ENCODE data around the gene MAP10.

MAP10 gene

DNA sequence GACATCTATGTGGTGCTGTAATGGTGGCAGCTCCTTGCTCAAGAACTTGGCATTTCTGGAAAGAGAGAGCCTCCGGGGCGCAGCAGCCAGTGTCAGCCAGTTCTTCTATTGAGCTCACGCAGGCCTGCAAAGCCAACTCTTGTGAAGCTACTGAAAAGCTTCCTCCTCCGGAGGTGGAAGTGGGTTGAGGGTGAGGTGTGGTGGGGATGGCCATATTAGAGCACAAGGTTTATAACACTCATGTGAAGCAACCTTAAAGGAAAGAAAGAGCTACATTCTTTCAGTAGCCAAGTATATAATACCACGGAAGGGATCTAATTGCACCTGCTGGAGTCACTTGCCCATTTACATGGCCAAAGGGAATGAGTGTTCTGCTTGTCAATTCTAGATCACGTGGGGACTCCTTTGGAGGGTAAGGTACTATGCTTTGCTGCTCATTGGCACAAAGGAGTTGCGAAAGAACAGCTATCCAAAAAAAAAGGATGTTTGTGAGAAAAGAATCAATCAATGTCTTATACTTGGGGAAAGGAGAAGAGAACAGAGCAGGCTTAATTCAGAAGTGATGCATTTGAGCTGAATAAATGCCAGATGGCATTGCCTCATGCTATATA lies 18.3 kb upstream of the MAP10 start:
- H3K27ac Mint-ChIP-seq: no peak overlapping the region
- H3K36me3 Mint-ChIP-seq: no peaks in the 10 kb centered on the region
- DNase-seq: no peak
- no peaks in the 10 kb centered on the region for H3K27me3 Mint-ChIP-seq
- no peaks in the 10 kb centered on the region for H3K9me3 Mint-ChIP-seq
- no peak for ATAC-seq (replicated peaks)
- H3K4me3 Mint-ChIP-seq: no peak overlapping the region
- no peaks in the 10 kb centered on the region for H3K4me1 Mint-ChIP-seq

DNA sequence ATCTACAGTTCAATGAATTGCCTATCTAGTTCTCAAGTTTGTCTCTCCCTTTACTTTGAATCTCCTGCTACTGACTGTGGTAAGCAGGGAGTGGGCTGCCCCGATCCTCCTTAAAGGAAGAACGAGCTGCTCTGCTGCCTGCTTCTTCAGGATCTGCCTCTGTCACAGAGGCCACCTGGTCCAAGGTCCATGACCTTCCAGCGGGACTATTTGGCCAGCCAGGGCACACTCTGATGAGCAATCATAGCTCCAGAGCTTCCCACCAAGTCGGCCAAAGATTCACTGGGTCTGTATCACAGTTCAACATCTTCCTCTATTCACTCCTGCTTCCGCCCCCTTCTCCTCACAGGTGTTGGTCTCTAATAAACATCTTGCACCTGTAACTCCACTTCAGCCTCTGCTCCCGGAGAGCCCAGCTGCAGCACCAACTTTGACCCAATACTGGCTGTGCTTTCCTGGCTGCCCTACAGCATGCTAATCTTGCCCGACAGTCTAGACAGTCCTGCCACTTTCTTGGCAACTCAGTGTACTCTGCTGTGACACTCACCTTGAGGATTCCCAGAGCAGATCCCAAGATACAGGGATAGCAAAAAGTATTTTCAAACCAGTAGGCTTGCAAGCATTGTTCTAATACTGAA lies 16.9 kb upstream of the MAP10 start:
- H3K4me1 Mint-ChIP-seq: peaks cover 0 to 3% of the 10 kb centered on the region in 2 donors
- no peak overlapping the region for H3K27ac Mint-ChIP-seq
- DNase-seq (no peak), ATAC-seq (replicated peaks) (no peak)
- H3K4me3 Mint-ChIP-seq: no peak overlapping the region
- no peaks in the 10 kb centered on the region for H3K9me3 Mint-ChIP-seq
- no peaks in the 10 kb centered on the region for H3K36me3 Mint-ChIP-seq
- H3K27me3 Mint-ChIP-seq: peaks cover 6% of the 10 kb centered on the region in 2 donors

DNA sequence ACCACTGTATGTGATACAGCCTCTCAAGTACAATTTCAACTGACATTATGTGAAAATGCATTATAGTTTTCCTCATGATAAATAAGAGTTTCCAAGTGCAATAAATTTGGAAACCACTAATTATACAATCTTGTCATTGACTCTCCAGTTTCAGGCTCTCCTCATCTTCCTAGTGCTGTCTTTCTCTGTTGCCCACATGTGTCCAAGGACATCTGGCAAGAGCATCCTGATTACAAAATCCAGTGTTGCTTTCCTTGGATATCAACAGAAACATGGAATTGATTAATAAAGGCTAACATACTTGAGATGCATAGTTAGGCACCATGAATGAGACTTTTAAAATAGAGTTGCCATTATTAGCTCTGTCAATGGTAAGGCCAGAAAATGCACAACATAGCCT lies 15.6 kb upstream of the MAP10 start:
- H3K4me3 Mint-ChIP-seq: no peak overlapping the region
- no peaks in the 10 kb centered on the region for H3K9me3 Mint-ChIP-seq
- H3K36me3 Mint-ChIP-seq: no peaks in the 10 kb centered on the region
- no peak for DNase-seq
- H3K27ac Mint-ChIP-seq: no peak overlapping the region
- no peak for ATAC-seq (replicated peaks)
- H3K4me1 Mint-ChIP-seq: peaks cover 0 to 4% of the 10 kb centered on the region in 2 donors
- peaks cover 6 to 16% of the 10 kb centered on the region in 2 donors for H3K27me3 Mint-ChIP-seq

DNA sequence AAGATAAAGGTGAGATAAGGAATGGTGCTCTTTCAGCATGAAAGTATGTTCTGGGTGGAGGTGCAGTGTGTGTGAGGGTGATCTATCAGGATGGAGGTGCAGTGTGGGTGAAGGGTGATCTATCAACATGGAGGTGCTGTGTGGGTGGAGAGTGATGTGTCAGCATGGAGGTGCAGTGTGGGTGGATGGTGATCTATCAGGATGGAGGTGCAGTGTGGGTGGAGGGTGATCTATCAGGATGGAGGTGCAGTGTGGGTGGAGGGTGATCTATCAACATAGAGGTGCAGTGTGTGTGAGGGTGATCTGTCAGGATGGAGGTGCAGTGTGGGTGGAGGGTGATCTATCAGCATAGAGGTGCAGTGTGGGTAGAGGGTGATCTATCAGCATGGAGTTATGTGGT lies 12.3 kb upstream of the MAP10 start:
- Mint-ChIP-seq H3K4me1 (peaks cover 0 to 4% of the 10 kb centered on the region in 2 donors), H3K36me3 (no peaks in the 10 kb centered on the region), H3K27ac (no peak overlapping the region), H3K4me3 (no peak overlapping the region), H3K9me3 (no peaks in the 10 kb centered on the region), H3K27me3 (peaks cover 6 to 17% of the 10 kb centered on the region in 2 donors)
- DNase-seq: no peak
- no peak for ATAC-seq (replicated peaks)

DNA sequence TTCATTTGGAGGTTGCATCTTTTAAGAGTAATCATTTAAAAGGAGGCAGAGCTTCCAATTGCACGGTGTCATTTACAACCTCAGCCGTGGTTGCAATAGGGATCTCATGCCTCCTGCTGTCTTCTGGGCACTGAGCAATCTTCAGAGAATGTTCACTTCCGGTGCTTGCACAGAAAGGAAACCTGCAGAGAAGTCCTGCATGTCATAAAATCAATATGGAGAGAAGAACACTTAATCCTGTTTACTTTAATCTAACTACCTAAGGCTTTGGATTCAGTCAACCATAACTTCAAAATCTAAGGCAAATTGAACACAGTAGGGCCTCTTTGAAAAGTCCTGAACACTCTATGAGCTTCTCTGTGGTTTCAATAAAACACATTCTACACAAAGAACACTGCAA lies 11.3 kb upstream of the MAP10 start:
- no peak for DNase-seq

DNA sequence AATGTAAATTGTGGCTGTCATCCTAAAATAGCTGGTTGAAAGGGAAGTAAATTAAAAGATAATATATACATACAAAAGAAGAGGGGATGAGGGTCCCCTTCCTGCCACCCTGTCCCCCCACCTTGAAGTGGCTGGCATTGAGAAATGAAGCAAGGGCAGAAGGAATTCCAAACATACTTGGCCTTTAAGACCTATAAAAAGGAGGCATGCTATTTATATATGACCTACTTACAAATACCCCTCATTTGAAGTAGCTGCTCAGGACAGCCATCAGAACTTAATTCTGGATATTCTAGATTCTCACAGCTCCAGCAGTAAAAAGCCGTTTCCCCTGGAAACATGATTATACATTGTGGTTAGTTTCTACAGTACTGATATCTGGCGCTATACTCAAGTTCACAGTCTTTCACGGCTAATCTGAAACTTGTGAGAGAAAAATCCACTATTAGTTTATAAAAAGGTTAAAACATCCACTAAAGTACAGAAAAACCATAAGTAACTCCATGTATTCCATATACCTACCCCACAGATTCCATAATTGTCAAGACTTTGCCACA lies 9.6 kb upstream of the MAP10 start:
- no peak for DNase-seq
- no peak overlapping the region for H3K4me3 Mint-ChIP-seq
- no peak overlapping the region for H3K27ac Mint-ChIP-seq
- no peaks in the 10 kb centered on the region for H3K9me3 Mint-ChIP-seq
- no peak for ATAC-seq (replicated peaks)
- no peaks in the 10 kb centered on the region for H3K36me3 Mint-ChIP-seq
- H3K27me3 Mint-ChIP-seq: peaks cover 6 to 21% of the 10 kb centered on the region in 2 donors
- peaks cover 0 to 4% of the 10 kb centered on the region in 2 donors for H3K4me1 Mint-ChIP-seq

More for the DNA sequence above, 11.3 kb upstream of the MAP10 start:
- peaks cover 0 to 4% of the 10 kb centered on the region in 2 donors for H3K4me1 Mint-ChIP-seq
- no peak for ATAC-seq (replicated peaks)
- H3K4me3 Mint-ChIP-seq: no peak overlapping the region
- H3K9me3 Mint-ChIP-seq: no peaks in the 10 kb centered on the region
- peaks cover 6 to 17% of the 10 kb centered on the region in 2 donors for H3K27me3 Mint-ChIP-seq
- H3K36me3 Mint-ChIP-seq: no peaks in the 10 kb centered on the region
- H3K27ac Mint-ChIP-seq: no peak overlapping the region

DNA sequence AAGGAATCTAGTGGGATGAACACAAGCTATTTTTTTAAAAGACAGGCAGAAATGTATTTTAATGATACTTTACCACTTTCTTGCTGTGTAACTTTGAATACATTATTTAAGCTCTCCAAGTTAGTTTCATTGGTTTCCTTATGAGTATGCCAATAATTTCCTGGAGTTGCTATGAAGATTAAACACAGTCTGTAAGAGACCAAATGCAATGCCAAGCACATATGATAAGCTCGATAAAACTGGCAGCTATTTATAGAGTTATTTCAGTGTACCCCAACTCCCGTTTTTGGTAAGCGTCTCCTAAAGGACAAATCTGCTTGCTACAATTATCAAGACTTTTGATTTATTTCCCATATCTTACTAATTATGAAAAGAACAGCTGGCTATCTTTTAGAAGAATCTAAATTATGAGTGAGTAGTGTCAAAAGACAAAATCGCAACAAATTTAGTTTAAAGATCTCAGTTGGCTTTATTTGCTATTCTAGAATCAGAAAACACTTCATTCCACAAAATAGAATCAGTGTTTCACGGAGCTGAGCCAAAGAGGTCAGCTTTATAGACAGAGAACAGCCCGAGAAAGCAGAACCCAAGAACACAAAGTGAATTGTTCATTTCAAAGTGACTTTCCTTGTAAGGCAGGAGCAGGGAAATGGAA lies 7.2 kb upstream of the MAP10 start:
- Mint-ChIP-seq H3K9me3 (no peaks in the 10 kb centered on the region), H3K27me3 (peaks cover 13 to 19% of the 10 kb centered on the region in 2 donors), H3K36me3 (no peaks in the 10 kb centered on the region), H3K4me3 (no peak overlapping the region), H3K4me1 (peaks cover 0 to 2% of the 10 kb centered on the region in 2 donors), H3K27ac (no peak overlapping the region)
- no peak for ATAC-seq (replicated peaks)
- DNase-seq: no peak

DNA sequence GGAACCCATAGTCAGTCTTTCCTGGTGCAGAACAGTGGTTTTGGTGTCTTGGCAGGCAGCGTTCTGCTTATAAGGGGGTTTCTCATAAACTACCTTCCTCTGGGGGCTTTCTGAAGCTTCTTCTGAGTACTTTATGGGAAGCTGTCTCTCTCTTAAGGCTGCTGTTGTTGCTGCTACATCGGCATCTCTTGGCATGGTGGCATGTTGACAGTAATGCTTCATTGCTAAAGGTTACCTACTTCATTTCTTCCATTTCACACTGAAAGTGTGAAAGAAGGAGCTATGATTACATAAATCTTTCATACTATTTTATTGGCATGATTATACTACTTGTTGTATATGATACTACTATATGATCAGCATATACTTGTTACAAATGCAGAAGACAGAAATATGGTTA lies 6.3 kb upstream of the MAP10 start:
- no peak overlapping the region for H3K4me3 Mint-ChIP-seq
- no peak for DNase-seq
- no peaks in the 10 kb centered on the region for H3K36me3 Mint-ChIP-seq
- no peak overlapping the region for H3K27ac Mint-ChIP-seq
- H3K27me3 Mint-ChIP-seq: peaks cover 10 to 13% of the 10 kb centered on the region in 2 donors
- H3K9me3 Mint-ChIP-seq: no peaks in the 10 kb centered on the region
- H3K4me1 Mint-ChIP-seq: no peaks in the 10 kb centered on the region
- no peak for ATAC-seq (replicated peaks)

DNA sequence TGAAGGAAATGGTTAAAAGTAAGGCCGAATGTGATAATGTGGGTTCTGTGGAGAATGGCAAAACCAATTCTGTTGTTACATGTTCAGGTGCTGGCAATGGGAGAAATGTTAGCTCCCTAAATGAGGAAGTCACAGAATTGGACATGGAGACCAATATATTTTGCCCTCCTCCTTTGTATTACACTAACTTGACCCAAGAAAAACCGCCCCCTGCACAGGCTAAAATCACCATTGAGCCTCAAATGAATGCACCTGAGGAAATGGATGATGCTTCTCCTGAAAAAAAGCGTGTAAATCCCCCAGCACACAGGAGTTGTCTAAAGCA lies 932 bp downstream of the MAP10 start:
- no peak for ATAC-seq (replicated peaks)
- Mint-ChIP-seq H3K27me3 (peaks cover 0 to 14% of the 10 kb centered on the region in 2 donors), H3K9me3 (peaks cover 4 to 12% of the 10 kb centered on the region in 2 donors), H3K4me1 (peaks cover 11 to 17% of the 10 kb centered on the region in 2 donors), H3K36me3 (peaks cover 6% of the 10 kb centered on the region in 2 donors), H3K4me3 (peak overlapping the region; percentile 96 to 98), H3K27ac (peak overlapping the region; percentile 98)
- DNase-seq: no peak

DNA sequence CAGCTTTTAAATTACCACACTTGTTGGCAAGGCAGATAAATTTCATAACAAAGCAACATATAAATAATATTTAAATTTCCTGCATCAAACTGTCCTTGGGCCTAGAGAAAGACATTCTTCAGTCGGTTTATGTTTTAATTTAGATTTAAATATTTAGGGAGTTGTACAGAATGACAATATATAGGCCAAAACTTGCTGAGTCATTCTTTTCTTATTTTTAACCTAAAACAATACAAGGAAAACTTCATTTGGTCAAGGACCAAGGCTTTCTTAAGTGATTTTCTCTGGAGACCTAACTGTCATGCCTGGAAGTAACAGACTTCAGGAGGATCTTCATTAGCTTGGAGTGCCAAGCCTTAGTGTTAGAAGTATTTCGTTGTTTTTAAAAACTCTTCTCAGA lies 5.6 kb downstream of the MAP10 start:
- no peak for DNase-seq
- no peak overlapping the region for H3K4me3 Mint-ChIP-seq
- ATAC-seq (replicated peaks): no peak
- H3K36me3 Mint-ChIP-seq: peaks cover 6 to 8% of the 10 kb centered on the region in 2 donors
- no peak overlapping the region for H3K27ac Mint-ChIP-seq
- peaks cover 8 to 10% of the 10 kb centered on the region in 2 donors for H3K9me3 Mint-ChIP-seq
- peaks cover 5 to 8% of the 10 kb centered on the region in 2 donors for H3K4me1 Mint-ChIP-seq
- no peaks in the 10 kb centered on the region for H3K27me3 Mint-ChIP-seq

DNA sequence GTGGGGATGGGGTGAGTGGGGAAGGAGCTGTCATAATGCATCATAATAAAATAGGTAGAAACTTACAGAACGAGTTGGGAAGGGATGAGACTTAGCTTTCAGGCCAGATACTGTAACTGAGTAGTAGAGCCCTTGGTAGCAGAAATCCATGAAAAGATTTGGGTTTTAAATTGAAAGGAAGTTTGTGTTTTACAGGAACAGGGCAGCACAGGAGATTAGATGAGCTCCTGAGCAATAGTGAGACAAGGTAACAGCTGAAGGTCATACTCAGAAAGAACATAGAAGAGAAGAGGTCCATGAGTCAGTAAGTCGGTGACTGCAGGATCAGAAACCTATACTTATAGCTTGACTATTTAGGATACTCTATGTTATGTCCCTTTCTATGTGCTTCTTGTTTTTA lies 7.3 kb downstream of the MAP10 start:
- no peak for DNase-seq
- Mint-ChIP-seq H3K27ac (no peak overlapping the region), H3K27me3 (no peaks in the 10 kb centered on the region), H3K36me3 (peaks cover 0 to 3% of the 10 kb centered on the region in 2 donors), H3K4me3 (no peak overlapping the region), H3K4me1 (no peaks in the 10 kb centered on the region), H3K9me3 (peaks cover 4 to 6% of the 10 kb centered on the region in 2 donors)
- no peak for ATAC-seq (replicated peaks)

DNA sequence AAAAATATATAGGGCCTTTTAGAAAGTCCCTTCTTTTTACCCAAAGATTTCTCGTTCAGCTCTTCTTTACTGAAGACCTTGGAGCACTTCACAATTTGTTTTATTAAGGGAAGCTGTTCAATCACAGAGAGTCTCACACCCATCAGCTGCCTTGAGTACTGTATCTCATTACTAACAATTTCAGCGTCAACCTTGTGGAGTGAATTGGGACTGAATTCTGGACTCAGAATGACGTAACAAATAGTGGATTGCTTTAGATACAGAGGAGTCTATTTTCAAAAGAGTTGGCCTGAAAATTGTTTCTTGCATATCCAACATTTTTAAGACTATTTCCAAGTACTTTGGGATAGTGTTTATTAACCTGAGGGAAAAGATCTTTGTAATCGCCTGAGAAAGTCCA lies 7.9 kb downstream of the MAP10 start:
- no peak for ATAC-seq (replicated peaks)
- H3K4me1 Mint-ChIP-seq: no peaks in the 10 kb centered on the region
- H3K27ac Mint-ChIP-seq: no peak overlapping the region
- peaks cover 4% of the 10 kb centered on the region in 2 donors for H3K9me3 Mint-ChIP-seq
- peaks cover 0 to 3% of the 10 kb centered on the region in 2 donors for H3K36me3 Mint-ChIP-seq
- no peak for DNase-seq
- H3K4me3 Mint-ChIP-seq: no peak overlapping the region
- no peaks in the 10 kb centered on the region for H3K27me3 Mint-ChIP-seq

DNA sequence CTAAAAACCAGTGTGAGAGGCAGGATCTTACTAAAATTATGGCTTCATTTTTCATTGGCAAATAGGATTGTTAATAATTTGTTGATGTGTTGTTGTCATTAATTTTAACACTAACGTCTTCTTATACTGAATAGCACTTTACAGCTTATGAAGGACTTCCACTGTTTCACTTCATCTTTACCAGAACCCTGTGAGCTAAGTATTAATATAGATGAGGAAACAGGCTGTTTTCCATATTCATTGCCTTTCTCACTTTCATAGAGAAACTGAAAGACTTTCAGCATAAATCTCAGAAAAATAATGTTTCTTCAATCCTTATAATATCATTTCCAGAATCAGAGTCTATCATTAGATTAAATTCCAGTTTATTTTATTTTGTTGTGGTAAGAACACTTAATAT lies 8.5 kb downstream of the MAP10 start:
- peaks cover 4% of the 10 kb centered on the region in 2 donors for H3K9me3 Mint-ChIP-seq
- H3K4me1 Mint-ChIP-seq: no peaks in the 10 kb centered on the region
- H3K27ac Mint-ChIP-seq: no peak overlapping the region
- ATAC-seq (replicated peaks) (no peak), DNase-seq (no peak)
- no peaks in the 10 kb centered on the region for H3K27me3 Mint-ChIP-seq
- H3K4me3 Mint-ChIP-seq: no peak overlapping the region
- peaks cover 0 to 3% of the 10 kb centered on the region in 2 donors for H3K36me3 Mint-ChIP-seq

DNA sequence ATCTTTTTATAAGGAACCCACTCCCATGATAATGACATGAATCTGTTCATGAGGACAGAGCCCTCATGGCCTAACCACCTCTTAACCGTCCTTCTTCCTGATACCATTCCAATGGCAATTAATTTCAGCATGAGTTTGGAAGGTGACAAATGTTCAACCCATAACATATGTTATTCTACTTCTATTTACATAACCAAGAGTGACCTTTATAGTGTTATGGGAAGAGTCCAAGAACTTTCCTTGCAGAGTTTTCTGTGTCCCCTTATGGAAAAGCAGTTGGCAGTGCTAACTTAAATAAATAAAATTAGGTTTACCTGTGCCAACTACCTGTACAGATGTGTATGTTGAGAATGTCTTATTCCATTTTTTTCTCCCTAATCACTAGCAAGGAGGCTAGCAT lies 11.1 kb downstream of the MAP10 start:
- Mint-ChIP-seq H3K36me3 (peaks cover 0 to 1% of the 10 kb centered on the region in 2 donors), H3K4me3 (no peak overlapping the region), H3K27me3 (no peaks in the 10 kb centered on the region), H3K27ac (no peak overlapping the region), H3K9me3 (peaks cover 1 to 4% of the 10 kb centered on the region in 2 donors), H3K4me1 (no peaks in the 10 kb centered on the region)
- ATAC-seq (replicated peaks) (no peak), DNase-seq (no peak)

DNA sequence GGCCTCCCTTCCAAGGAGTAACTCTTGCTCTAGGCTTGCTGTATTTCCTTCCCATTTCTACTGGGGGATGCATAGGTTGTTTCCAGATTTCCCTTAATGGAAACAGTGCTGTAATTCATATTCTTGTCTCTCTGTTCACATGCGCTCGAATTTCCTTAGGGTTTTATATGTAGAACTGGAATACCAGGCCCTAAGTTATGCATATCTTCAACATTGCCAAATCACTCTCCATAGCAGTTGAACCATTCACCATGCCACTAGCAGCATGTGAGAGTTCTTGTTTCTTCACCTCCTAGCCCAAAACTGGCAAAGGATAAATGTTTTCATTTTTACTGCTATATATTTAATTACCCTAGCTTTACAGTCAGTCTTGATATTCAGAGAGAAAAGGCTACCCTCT lies 12.8 kb downstream of the MAP10 start:
- H3K9me3 Mint-ChIP-seq: no peaks in the 10 kb centered on the region
- DNase-seq (no peak), ATAC-seq (replicated peaks) (no peak)
- H3K27ac Mint-ChIP-seq: no peak overlapping the region
- H3K36me3 Mint-ChIP-seq: no peaks in the 10 kb centered on the region
- H3K4me3 Mint-ChIP-seq: no peak overlapping the region
- no peaks in the 10 kb centered on the region for H3K27me3 Mint-ChIP-seq
- H3K4me1 Mint-ChIP-seq: no peaks in the 10 kb centered on the region
